Loucy (cell line): Measurements from ENCODE around the gene SUPT5H.

Experiments
- H2AFZ ChIP-seq: fragments of 200-600 bp; sonication (generic); 2 replicates; pipeline ENCODE4 v1.6.0; 2016; ENCODE audit warnings: antibody characterized with exemption, mild to moderate bottlenecking, low read length, moderate library complexity
- H3F3A ChIP-seq: fragments of 200-600 bp; 2 replicates; pipeline ENCODE4 v1.6.0; 2016; ENCODE audit warnings: antibody characterized with exemption, low read depth, mild to moderate bottlenecking
- H3K27me3 ChIP-seq: fragments of 200-600 bp; sonication (generic); 2 replicates; pipeline ENCODE4 v1.6.1; 2014; ENCODE audit warnings: low read length, mild to moderate bottlenecking; ENCODE audit not compliant: insufficient read depth, poor library complexity, severe bottlenecking
- H3K36me3 ChIP-seq: fragments of 200-600 bp; sonication (generic); 2 replicates; pipeline ENCODE4 v1.6.1; 2016; ENCODE audit warnings: low read length; ENCODE audit not compliant: insufficient read depth
- H3K4me1 ChIP-seq: fragments of 200-600 bp; sonication (generic); 2 replicates; pipeline ENCODE4 v1.5.1; 2014; ENCODE audit warnings: low read length, mild to moderate bottlenecking; ENCODE audit not compliant: insufficient read depth, poor library complexity, severe bottlenecking
- H3K4me2 ChIP-seq: fragments of 200-600 bp; sonication (generic); 2 replicates; pipeline ENCODE4 v1.6.0; 2014; ENCODE audit warnings: antibody characterized with exemption, low read length, low read depth, mild to moderate bottlenecking; ENCODE audit not compliant: poor library complexity, severe bottlenecking
- H3K4me3 ChIP-seq: fragments of 200-600 bp; sonication (generic); 2 replicates; pipeline ENCODE4 v1.5.1; 2014; ENCODE audit warnings: low read length, mild to moderate bottlenecking, mixed read lengths; ENCODE audit not compliant: poor library complexity, severe bottlenecking
- H3K79me2 ChIP-seq: fragments of 200-600 bp; sonication (generic); 2 replicates; pipeline ENCODE4 v1.6.1; 2014; ENCODE audit warnings: low read length; ENCODE audit not compliant: insufficient read depth
- H3K9ac ChIP-seq: fragments of 200-600 bp; sonication (generic); 2 replicates; pipeline ENCODE4 v1.6.0; 2014; ENCODE audit warnings: mild to moderate bottlenecking, low read depth, low read length, moderate library complexity; ENCODE audit not compliant: poor library complexity, severe bottlenecking
- H3K9me2 ChIP-seq: fragments of 200-600 bp; sonication (generic); replicated peaks from 2 replicates; pipeline ENCODE4 v1.6.1; 2016; ENCODE audit warnings: low read depth, low read length, mixed read lengths
- H3K9me3 ChIP-seq: fragments of 200-600 bp; sonication (generic); 2 replicates; pipeline ENCODE4 v1.6.1; 2014; ENCODE audit warnings: mild to moderate bottlenecking, antibody characterized with exemption, low read length, low read depth; ENCODE audit not compliant: insufficient read depth
- H4K20me1 ChIP-seq: fragments of 200-600 bp; sonication (generic); 2 replicates; pipeline ENCODE4 v1.6.0; 2014; ENCODE audit warnings: antibody characterized with exemption, low read length, mild to moderate bottlenecking; ENCODE audit not compliant: insufficient read depth, poor library complexity, severe bottlenecking
- CTCF ChIP-seq: fragments of 200-600 bp; sonication (generic); conservative IDR thresholded peaks from 2 replicates; pipeline ENCODE4 v1.5.1; 2014; ENCODE audit warnings: mild to moderate bottlenecking, antibody characterized with exemption, low read length
- EZH2phosphoT487 ChIP-seq: fragments of 200-600 bp; IDR thresholded peaks from 2 replicates; pipeline ENCODE4 v1.6.1; 2018; ENCODE audit warnings: antibody characterized with exemption, mild to moderate bottlenecking, moderate library complexity, borderline replicate concordance

SUPT5H gene

GRCh38 chr19:39445196-39446111 is at the start of gene SUPT5H:
TSS of gene SUPT5H (plus strand) at chr19:39445582. CDS start at chr19:39445891, 309 bp downstream.
- peaks cover 36% of the 10 kb centered on the region for H4K20me1 ChIP-seq
- H3K79me2 ChIP-seq = peaks cover 63% of the 10 kb centered on the region
- H3K9ac ChIP-seq = peak within 1 kb of the TSS; percentile 91
- no peaks in the 10 kb centered on the region for H3K9me2 ChIP-seq
- no peaks in the 10 kb centered on the region for H3F3A ChIP-seq
- peak within 1 kb of the TSS; percentile 98 for H3K4me2 ChIP-seq
- H3K36me3 ChIP-seq = no peaks in the 10 kb centered on the region
- peaks cover 38% of the 10 kb centered on the region for H3K4me1 ChIP-seq
- no peaks in the 10 kb centered on the region for H3K27me3 ChIP-seq
- no peaks in the 10 kb centered on the region for H3K9me3 ChIP-seq
- peak within 1 kb of the TSS; percentile 83 for H3K4me3 ChIP-seq
- TF ChIP-seq EZH2phosphoT487 (no peak), CTCF (no peak)
- peak within 1 kb of the TSS; percentile 78 for H2AFZ ChIP-seq

GRCh38 chr19:39397360-39398296 is 47.8 kb upstream of the SUPT5H start:
- H3F3A ChIP-seq = peaks cover 4% of the 10 kb centered on the region
- H3K4me2 ChIP-seq = peak overlapping the region; percentile 51
- H2AFZ ChIP-seq = no peak overlapping the region
- H3K27me3 ChIP-seq = no peaks in the 10 kb centered on the region
- peak overlapping the region; percentile 11 for H3K4me3 ChIP-seq
- peak; percentile 84 for TF ChIP-seq CTCF
- no peak for TF ChIP-seq EZH2phosphoT487
- no peaks in the 10 kb centered on the region for H3K9me3 ChIP-seq
- no peaks in the 10 kb centered on the region for H3K9me2 ChIP-seq
- H3K36me3 ChIP-seq = no peaks in the 10 kb centered on the region; the same call in 1 of the 2 replicates
- no peaks in the 10 kb centered on the region for H4K20me1 ChIP-seq
- peak overlapping the region; percentile 45 for H3K9ac ChIP-seq
- peaks cover 15% of the 10 kb centered on the region for H3K79me2 ChIP-seq
- peaks cover 33% of the 10 kb centered on the region for H3K4me1 ChIP-seq

DNA sequence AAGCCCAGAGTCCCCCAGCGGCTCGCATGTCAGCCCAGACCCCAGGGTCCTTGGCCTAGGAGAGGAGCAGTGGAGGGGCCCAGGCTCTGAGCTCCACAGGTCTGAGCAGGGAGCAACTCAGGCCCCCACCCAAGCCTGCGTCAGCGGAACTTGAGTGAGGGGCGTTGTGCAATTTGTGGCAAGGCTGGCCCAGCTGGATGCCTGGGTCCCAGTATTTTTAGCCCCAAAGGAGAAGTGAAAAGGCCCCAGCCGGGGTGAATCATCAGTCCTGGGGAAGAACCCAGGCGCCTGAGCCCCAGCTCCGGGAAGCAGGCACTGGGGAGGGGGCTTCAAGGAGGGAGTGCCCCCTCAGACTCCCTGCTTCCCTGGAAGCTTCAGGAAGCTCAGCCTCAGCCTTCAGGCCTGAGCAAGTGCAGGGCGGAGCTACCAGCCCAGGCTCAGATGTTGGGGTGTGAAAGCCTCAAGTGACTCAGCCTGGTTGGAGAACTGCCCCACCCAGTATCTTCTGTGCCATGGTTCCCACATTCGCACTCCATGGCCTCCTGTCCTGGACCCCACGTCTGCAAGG is 47.0 kb upstream of the SUPT5H start:
- Histone ChIP-seq H3K9ac (peak overlapping the region; percentile 45), H2AFZ (no peak overlapping the region), H3K36me3 (no peaks in the 10 kb centered on the region; the same call in 1 of the 2 replicates), H3K9me2 (no peaks in the 10 kb centered on the region), H3F3A (peaks cover 4% of the 10 kb centered on the region), H3K4me3 (peak overlapping the region; percentile 11), H4K20me1 (no peaks in the 10 kb centered on the region), H3K9me3 (no peaks in the 10 kb centered on the region), H3K4me2 (peak overlapping the region; percentile 51), H3K79me2 (peaks cover 10% of the 10 kb centered on the region; the same call in 1 of the 2 replicates), H3K27me3 (no peaks in the 10 kb centered on the region), H3K4me1 (peaks cover 38% of the 10 kb centered on the region)
- TF ChIP-seq CTCF (no peak), EZH2phosphoT487 (no peak)
